GM23338 (cell line): Measurements from ENCODE around the gene CHN2. TPM values are rescaled to one million over a fixed set of nuclear protein-coding genes. Genes with fewer than 3 reads are reported as not detected.

Source experiments
- ATAC-seq: fragments of 200-7000 bp; cut with Tn5 transposase; 3 replicates; pipeline ENCODE4 v1.9.1; 2020
- DNase-seq: peaks from one replicate; pipeline ENCODE4 v3.0.0-alpha.2; 2015; ENCODE audit warnings: low spot score
- H2AFZ ChIP-seq: fragments of 200-600 bp; sonication (generic); 2 replicates; pipeline ENCODE4 v1.8.0; 2016; ENCODE audit warnings: antibody characterized with exemption, mild to moderate bottlenecking, moderate library complexity
- H3F3A ChIP-seq: fragments of 200-600 bp; sonication (generic); replicated peaks from 2 replicates; pipeline ENCODE4 v1.8.0; 2017; ENCODE audit warnings: antibody characterized with exemption, mixed run types, low read depth
- H3K27ac ChIP-seq: fragments of 200-600 bp; sonication (generic); 2 replicates; pipeline ENCODE4 v1.6.1; 2016; ENCODE audit warnings: low read depth
- H3K27me3 ChIP-seq: fragments of 200-600 bp; sonication (generic); 2 replicates; pipeline ENCODE4 v1.8.0; 2016; ENCODE audit warnings: mild to moderate bottlenecking, mixed run types, moderate library complexity; ENCODE audit not compliant: insufficient read depth
- H3K36me3 ChIP-seq: fragments of 200-600 bp; sonication (generic); 2 replicates; pipeline ENCODE4 v1.8.0; 2016; ENCODE audit warnings: mild to moderate bottlenecking; ENCODE audit not compliant: insufficient read depth
- H3K4me1 ChIP-seq: fragments of 200-600 bp; sonication (generic); 2 replicates; pipeline ENCODE4 v1.8.0; 2016; ENCODE audit warnings: mild to moderate bottlenecking, moderate library complexity; ENCODE audit not compliant: insufficient read depth
- H3K4me2 ChIP-seq: fragments of 200-600 bp; sonication (generic); 2 replicates; pipeline ENCODE4 v1.7.1; 2017; ENCODE audit warnings: mixed run types
- H3K4me3 ChIP-seq: fragments of 200-600 bp; sonication (generic); 2 replicates; pipeline ENCODE4 v1.6.1; 2016; ENCODE audit warnings: mixed run types
- H3K79me2 ChIP-seq: fragments of 200-600 bp; sonication (generic); replicated peaks from 2 replicates; pipeline ENCODE4 v1.8.0; 2017; ENCODE audit warnings: mild to moderate bottlenecking; ENCODE audit not compliant: insufficient read depth
- H3K9me2 ChIP-seq: fragments of 200-600 bp; sonication (generic); 2 replicates; pipeline ENCODE4 v1.8.0; 2017; ENCODE audit not compliant: insufficient read depth
- H4K20me1 ChIP-seq: fragments of 200-600 bp; sonication (generic); replicated peaks from 2 replicates; pipeline ENCODE4 v1.8.0; 2017; ENCODE audit warnings: mild to moderate bottlenecking; ENCODE audit not compliant: insufficient read depth
- H3K27ac Mint-ChIP-seq: 2 replicates; pipeline ENCODE4 v1.8.0; 2020; ENCODE audit warnings: inconsistent platforms, mild to moderate bottlenecking, moderate library complexity, mixed read lengths
- H3K27me3 Mint-ChIP-seq: 3 replicates; pipeline ENCODE4 v1.8.0; 2022; ENCODE audit warnings: low read depth, mild to moderate bottlenecking, moderate library complexity, mixed read lengths, inconsistent platforms; ENCODE audit not compliant: insufficient read depth, poor library complexity
- H3K36me3 Mint-ChIP-seq: 3 replicates; pipeline ENCODE4 v1.8.0; 2021; ENCODE audit warnings: low read depth, mild to moderate bottlenecking, inconsistent platforms, moderate library complexity, mixed read lengths
- H3K4me1 Mint-ChIP-seq: 3 replicates; pipeline ENCODE4 v1.8.0; 2020; ENCODE audit warnings: mild to moderate bottlenecking, inconsistent platforms, mixed read lengths
- H3K4me3 Mint-ChIP-seq: 3 replicates; pipeline ENCODE4 v1.8.0; 2021; ENCODE audit warnings: moderate library complexity, mild to moderate bottlenecking, inconsistent platforms, mixed read lengths
- H3K9me3 Mint-ChIP-seq: 3 replicates; pipeline ENCODE4 v1.8.0; 2020; ENCODE audit warnings: moderate library complexity, mild to moderate bottlenecking, inconsistent platforms, mixed read lengths
- CREB1 ChIP-seq: fragments of 250-450 bp; sonication (Bioruptor Pico); IDR thresholded peaks from 2 replicates; pipeline ENCODE4 v1.5.0; 2020; ENCODE audit warnings: low read depth, mild to moderate bottlenecking, moderate library complexity
- CTCF ChIP-seq, 2 experiments: fragments of 200-600 bp in 1 of 2; sonication (generic) in 1 of 2; conservative IDR thresholded peaks; 2 replicates each; pipeline versions ENCODE4 v1.5.1 to v1.6.1; 2016 to 2017; ENCODE audit warnings: antibody characterized with exemption in 2 of 2, low read depth in 2 of 2, mild to moderate bottlenecking in 2 of 2, moderate library complexity in 1 of 2
- ETS1 ChIP-seq: IDR thresholded peaks from 2 replicates; pipeline ENCODE4 v1.6.1; 2016; ENCODE audit warnings: antibody characterized with exemption
- POLR2AphosphoS5 ChIP-seq: IDR thresholded peaks from 2 replicates; pipeline ENCODE4 v1.6.1; 2016; ENCODE audit warnings: antibody characterized with exemption, low read depth
- REST ChIP-seq: IDR thresholded peaks from one replicate; pipeline ENCODE4 v1.6.1; 2018; ENCODE audit warnings: antibody characterized with exemption; ENCODE audit not compliant: unreplicated experiment
- ZNF114 ChIP-seq: fragments of 250-450 bp; sonication (Bioruptor Pico); IDR thresholded peaks from 2 replicates; pipeline ENCODE4 v1.5.0; 2020; ENCODE audit warnings: mild to moderate bottlenecking, moderate library complexity
- polyA plus RNA-seq: library from polyadenylated mRNA; unstranded; fragments of >200 nt; fragmentation: Nextera tagmentation; extraction: Ambion mirVana; gene quantifications from 2 replicates; pipeline ENCODE4 v1.2.1, GENCODE V29; 2016
- total RNA-seq: library from RNA; depleted of rRNA; stranded (reverse); fragments of >200 nt; shearing (Covaris generic); gene quantifications from 2 replicates; pipeline ENCODE4 v1.2.3, GENCODE V29; 2014

Gene CHN2
- total and polyA plus RNA-seq, 2 experiments from 2014 or later: 6.1 to 7.5 TPM

GRCh38 chr7:29360633-29361625 lies 166.4 kb downstream of the CHN2 start:
- no peak for TF ChIP-seq ZNF114
- no peak for TF ChIP-seq CREB1 (CRISPR knock-in tag)
- Mint-ChIP-seq H3K4me3 (no peak overlapping the region), H3K27ac (no peak overlapping the region), H3K4me1 (peaks cover 8% of the 10 kb centered on the region; the same call in 2 of the 3 replicates), H3K36me3 (no peaks in the 10 kb centered on the region), H3K9me3 (no peaks in the 10 kb centered on the region), H3K27me3 (no peaks in the 10 kb centered on the region)
- H3K27ac ChIP-seq: no peak overlapping the region
- H3K36me3 ChIP-seq: no peaks in the 10 kb centered on the region; the same call in 1 of the 2 replicates
- DNase-seq (no peak), ATAC-seq (no peak)
- no peak overlapping the region for H2AFZ ChIP-seq
- no peak overlapping the region for H3K4me3 ChIP-seq
- peaks cover 6% of the 10 kb centered on the region; the same call in 1 of the 2 replicates for H3K9me2 ChIP-seq
- H3K79me2 ChIP-seq: no peaks in the 10 kb centered on the region
- no peaks in the 10 kb centered on the region for H3F3A ChIP-seq
- peaks cover 4% of the 10 kb centered on the region; the same call in 1 of the 2 replicates for H3K4me1 ChIP-seq
- H3K4me2 ChIP-seq: no peak overlapping the region
- H4K20me1 ChIP-seq: no peaks in the 10 kb centered on the region
- no peaks in the 10 kb centered on the region for H3K27me3 ChIP-seq

- DNase-seq (no peak), ATAC-seq (no peak)
- Histone ChIP-seq H3K79me2 (no peaks in the 10 kb centered on the region), H4K20me1 (no peaks in the 10 kb centered on the region), H2AFZ (no peak overlapping the region), H3K4me1 (peaks cover 8% of the 10 kb centered on the region), H3K9me2 (peaks cover 9% of the 10 kb centered on the region; the same call in 1 of the 2 replicates), H3F3A (no peaks in the 10 kb centered on the region), H3K4me2 (no peak overlapping the region), H3K4me3 (no peak overlapping the region), H3K27me3 (no peaks in the 10 kb centered on the region), H3K36me3 (no peaks in the 10 kb centered on the region; the same call in 1 of the 2 replicates), H3K27ac (no peak overlapping the region)
- H3K9me3 Mint-ChIP-seq: no peaks in the 10 kb centered on the region
- no peaks in the 10 kb centered on the region for H3K27me3 Mint-ChIP-seq
- H3K27ac Mint-ChIP-seq: no peak overlapping the region
- no peaks in the 10 kb centered on the region for H3K36me3 Mint-ChIP-seq
- peaks cover 8% of the 10 kb centered on the region; the same call in 2 of the 3 replicates for H3K4me1 Mint-ChIP-seq
- H3K4me3 Mint-ChIP-seq: no peak overlapping the region
- TF ChIP-seq ETS1 (no peak), REST (no peak), POLR2AphosphoS5 (no peak), CTCF (conservative IDR thresholded peaks at IDR 0.05; ENCODE audit: low read depth in 2 of 2) (no peak), ZNF114 (no peak)
These were observed 167.8 kb downstream of the CHN2 start for GRCh38 chr7:29362380-29362779.
